HFFc6 (cell line): Measurements from ENCODE around the gene CDH8. TPM values are rescaled to one million over a fixed set of nuclear protein-coding genes. Genes with fewer than 3 reads are reported as not detected.

Experiments used
- DNase-seq: peaks from one replicate; pipeline ENCODE4 v3.0.0-alpha.2; 2018
- H3K27ac Mint-ChIP-seq: 2 replicates; pipeline ENCODE4 v1.8.0; 2020; ENCODE audit warnings: mild to moderate bottlenecking, mixed read lengths
- H3K27me3 Mint-ChIP-seq: 2 replicates; pipeline ENCODE4 v1.8.0; 2021; ENCODE audit warnings: mild to moderate bottlenecking, moderate library complexity, mixed read lengths; ENCODE audit not compliant: insufficient read depth
- H3K36me3 Mint-ChIP-seq: 2 replicates; pipeline ENCODE4 v1.8.0; 2021; ENCODE audit warnings: low read depth, mixed read lengths
- H3K4me1 Mint-ChIP-seq: 2 replicates; pipeline ENCODE4 v1.8.0; 2020; ENCODE audit warnings: low read depth, mixed read lengths
- H3K4me3 Mint-ChIP-seq: 2 replicates; pipeline ENCODE4 v1.8.0; 2020; ENCODE audit warnings: mild to moderate bottlenecking, moderate library complexity, mixed read lengths
- H3K9me3 Mint-ChIP-seq: 2 replicates; pipeline ENCODE4 v1.8.0; 2020; ENCODE audit warnings: mild to moderate bottlenecking, mixed read lengths
- total RNA-seq, 6 experiments: library from RNA; stranded (reverse); fragmentation: NEBNext Ultra II Directional; extraction: Animal tissue kit (Norgen Biotek cat#: 25700); gene quantifications; 2 replicates in 1 of 6; 3 replicates in 5 of 6; pipeline ENCODE4 v1.2.3, GENCODE V29; 2021
- TF ChIP-seq, protein P1 (sequence below): fragments of 200-600 bp; sonication (generic); IDR thresholded peaks from 2 replicates; pipeline ENCODE4 v1.5.0; 2021; ENCODE audit warnings: antibody characterized with exemption, mild to moderate bottlenecking

Gene CDH8
- total RNA-seq, 6 experiments from 2014 or later, result not detected

DNA sequence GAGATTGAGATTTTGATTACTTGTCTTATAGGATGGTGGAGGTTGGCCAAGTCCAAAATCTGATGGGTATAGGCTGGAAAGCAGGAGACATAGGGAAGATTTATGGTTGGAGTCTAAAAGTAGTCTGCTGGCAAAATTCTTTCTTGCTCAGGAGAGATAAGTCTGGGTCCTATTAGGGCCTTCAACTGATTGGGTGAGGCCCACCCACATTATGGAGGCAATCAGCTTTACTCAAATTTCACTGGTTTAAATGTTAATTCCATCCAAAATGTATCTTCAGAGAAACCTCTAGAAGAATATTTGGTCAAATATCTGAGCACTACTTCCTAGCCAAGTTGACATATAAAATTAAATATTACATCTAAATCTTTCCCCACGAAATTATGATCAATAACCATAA, 31.7 kb upstream of the CDH8 start:
- TF ChIP-seq, protein P1, sequence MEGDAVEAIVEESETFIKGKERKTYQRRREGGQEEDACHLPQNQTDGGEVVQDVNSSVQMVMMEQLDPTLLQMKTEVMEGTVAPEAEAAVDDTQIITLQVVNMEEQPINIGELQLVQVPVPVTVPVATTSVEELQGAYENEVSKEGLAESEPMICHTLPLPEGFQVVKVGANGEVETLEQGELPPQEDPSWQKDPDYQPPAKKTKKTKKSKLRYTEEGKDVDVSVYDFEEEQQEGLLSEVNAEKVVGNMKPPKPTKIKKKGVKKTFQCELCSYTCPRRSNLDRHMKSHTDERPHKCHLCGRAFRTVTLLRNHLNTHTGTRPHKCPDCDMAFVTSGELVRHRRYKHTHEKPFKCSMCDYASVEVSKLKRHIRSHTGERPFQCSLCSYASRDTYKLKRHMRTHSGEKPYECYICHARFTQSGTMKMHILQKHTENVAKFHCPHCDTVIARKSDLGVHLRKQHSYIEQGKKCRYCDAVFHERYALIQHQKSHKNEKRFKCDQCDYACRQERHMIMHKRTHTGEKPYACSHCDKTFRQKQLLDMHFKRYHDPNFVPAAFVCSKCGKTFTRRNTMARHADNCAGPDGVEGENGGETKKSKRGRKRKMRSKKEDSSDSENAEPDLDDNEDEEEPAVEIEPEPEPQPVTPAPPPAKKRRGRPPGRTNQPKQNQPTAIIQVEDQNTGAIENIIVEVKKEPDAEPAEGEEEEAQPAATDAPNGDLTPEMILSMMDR, result no peak
- H3K36me3 Mint-ChIP-seq, result no peaks in the 10 kb centered on the region

DNA sequence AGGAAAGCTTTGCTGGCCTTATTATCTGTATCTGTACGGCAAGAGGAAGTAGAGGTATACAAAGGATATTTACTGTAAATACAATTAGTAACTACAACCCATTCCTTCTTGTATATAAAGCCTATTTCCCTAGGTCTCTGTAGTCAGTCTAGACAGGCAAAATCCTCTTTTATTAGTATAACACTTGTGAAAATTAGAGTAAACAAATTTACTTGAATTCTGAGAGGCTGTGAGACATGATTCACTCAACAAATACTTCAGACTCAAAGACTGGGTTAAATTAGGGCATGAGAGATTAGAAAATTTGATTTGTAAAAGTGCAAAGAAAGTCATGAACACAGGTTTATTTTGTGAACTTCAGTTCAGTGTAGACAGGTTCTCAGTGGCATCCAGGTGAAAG, 30.9 kb upstream of the CDH8 start:
- no peak for DNase-seq
- no peak overlapping the region for H3K27ac Mint-ChIP-seq
- no peaks in the 10 kb centered on the region; the same call in 1 of the 2 replicates for H3K27me3 Mint-ChIP-seq
- no peaks in the 10 kb centered on the region for H3K36me3 Mint-ChIP-seq
- H3K4me3 Mint-ChIP-seq, result no peak overlapping the region
- TF ChIP-seq, protein P1, result no peak
- no peaks in the 10 kb centered on the region for H3K4me1 Mint-ChIP-seq
- peaks cover 36% of the 10 kb centered on the region for H3K9me3 Mint-ChIP-seq

More for the DNA sequence above, 31.7 kb upstream of the CDH8 start:
- peaks cover 44% of the 10 kb centered on the region for H3K9me3 Mint-ChIP-seq
- no peak for DNase-seq
- peaks cover 2% of the 10 kb centered on the region; the same call in 1 of the 2 replicates for H3K27me3 Mint-ChIP-seq
- H3K4me3 Mint-ChIP-seq, result no peak overlapping the region
- no peaks in the 10 kb centered on the region for H3K4me1 Mint-ChIP-seq
- no peak overlapping the region for H3K27ac Mint-ChIP-seq

DNA sequence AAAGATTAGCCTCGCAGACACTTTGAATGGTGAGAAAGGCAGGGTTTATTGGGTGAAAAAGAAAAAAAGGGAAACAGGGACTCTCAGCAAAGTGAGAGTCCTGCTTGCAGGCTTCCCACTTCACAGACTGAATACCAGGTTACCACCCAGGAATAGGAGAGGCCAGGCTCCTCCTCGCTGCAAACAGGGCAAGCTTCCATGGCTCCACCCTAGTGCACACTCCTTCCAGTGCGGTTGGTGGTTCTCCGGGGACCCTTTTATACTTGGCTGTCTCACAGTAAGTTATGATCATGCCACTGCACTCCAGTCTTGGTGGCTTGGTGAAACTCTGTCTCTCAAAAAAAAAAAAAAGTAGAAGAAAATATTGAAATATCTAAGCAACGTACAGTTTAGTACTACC, 30.5 kb upstream of the CDH8 start:
- H3K27ac Mint-ChIP-seq, result no peak overlapping the region
- TF ChIP-seq, protein P1, result no peak
- peaks cover 35% of the 10 kb centered on the region for H3K9me3 Mint-ChIP-seq
- H3K4me3 Mint-ChIP-seq, result no peak overlapping the region
- H3K36me3 Mint-ChIP-seq, result no peaks in the 10 kb centered on the region
- H3K27me3 Mint-ChIP-seq, result no peaks in the 10 kb centered on the region; the same call in 1 of the 2 replicates
- no peak for DNase-seq
- H3K4me1 Mint-ChIP-seq, result no peaks in the 10 kb centered on the region

DNA sequence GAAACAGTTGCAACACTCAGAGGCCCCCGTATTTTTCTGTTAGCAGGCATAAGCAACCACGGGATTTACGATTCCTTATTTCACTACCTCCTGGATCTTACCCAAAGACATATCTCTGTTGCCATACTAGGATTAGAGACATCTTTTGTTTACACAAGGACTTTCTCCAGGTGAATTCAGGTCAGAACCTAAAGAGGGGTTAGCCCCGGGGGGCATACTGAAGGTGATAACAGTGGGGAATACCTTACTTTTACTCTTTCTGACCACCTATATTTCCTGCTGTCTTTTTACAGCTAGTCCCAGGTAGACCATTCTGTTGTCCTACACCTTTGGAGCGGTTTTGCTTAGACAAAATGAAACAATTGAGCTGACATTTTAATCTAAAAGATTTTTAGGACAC, 27.9 kb upstream of the CDH8 start:
- H3K9me3 Mint-ChIP-seq, result peaks cover 27% of the 10 kb centered on the region
- DNase-seq, result no peak
- no peaks in the 10 kb centered on the region; the same call in 1 of the 2 replicates for H3K27me3 Mint-ChIP-seq
- TF ChIP-seq, protein P1, result no peak
- no peaks in the 10 kb centered on the region for H3K4me1 Mint-ChIP-seq
- H3K4me3 Mint-ChIP-seq, result no peak overlapping the region
- no peaks in the 10 kb centered on the region for H3K36me3 Mint-ChIP-seq
- no peak overlapping the region for H3K27ac Mint-ChIP-seq

DNA sequence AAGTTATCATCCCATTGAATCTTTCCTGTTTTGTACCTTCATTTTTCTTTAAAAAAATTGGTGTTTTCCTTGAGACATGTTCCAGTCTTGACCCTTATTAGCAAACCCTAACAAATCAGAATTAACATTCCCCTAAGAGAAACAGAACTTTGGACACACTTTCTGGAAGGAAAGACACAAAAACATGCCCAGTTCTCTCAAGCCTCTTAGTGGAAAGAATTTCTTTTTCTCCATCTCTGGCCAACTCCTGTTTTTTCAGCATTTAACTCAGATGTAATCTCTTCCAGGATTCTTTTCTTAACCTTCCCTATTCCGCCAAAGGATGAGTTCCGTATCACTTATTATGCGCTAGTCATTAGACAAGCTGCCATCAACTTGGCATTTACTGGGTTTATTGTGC, 23.9 kb upstream of the CDH8 start:
- H3K27me3 Mint-ChIP-seq, result no peaks in the 10 kb centered on the region
- no peak for DNase-seq
- TF ChIP-seq, protein P1, result no peak
- H3K36me3 Mint-ChIP-seq, result no peaks in the 10 kb centered on the region
- H3K27ac Mint-ChIP-seq, result no peak overlapping the region
- no peaks in the 10 kb centered on the region for H3K4me1 Mint-ChIP-seq
- no peak overlapping the region for H3K4me3 Mint-ChIP-seq
- H3K9me3 Mint-ChIP-seq, result peaks cover 20% of the 10 kb centered on the region

DNA sequence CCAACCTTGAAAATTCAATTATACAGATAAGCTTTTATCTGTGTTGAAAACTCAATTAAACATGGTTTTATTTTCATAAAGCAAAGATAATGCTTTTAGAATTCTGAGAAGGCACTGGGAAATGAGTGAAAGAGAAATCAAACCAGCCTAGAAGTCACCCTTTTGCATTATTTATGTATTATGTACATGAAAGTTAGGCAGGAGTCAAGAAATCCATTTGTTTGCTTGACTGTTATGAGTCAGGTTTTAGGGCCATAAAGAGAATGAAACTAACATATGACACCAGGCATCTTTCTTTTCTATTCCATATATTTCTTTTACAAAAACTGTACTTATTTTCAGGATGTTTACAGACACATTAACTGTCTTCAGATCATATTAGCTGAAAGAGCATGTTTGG, 23.3 kb upstream of the CDH8 start:
- H3K27me3 Mint-ChIP-seq, result no peaks in the 10 kb centered on the region
- no peaks in the 10 kb centered on the region for H3K36me3 Mint-ChIP-seq
- no peaks in the 10 kb centered on the region for H3K4me1 Mint-ChIP-seq
- H3K9me3 Mint-ChIP-seq, result peaks cover 19% of the 10 kb centered on the region
- TF ChIP-seq, protein P1, result no peak
- H3K27ac Mint-ChIP-seq, result no peak overlapping the region
- DNase-seq, result no peak
- no peak overlapping the region for H3K4me3 Mint-ChIP-seq
